WI38 (cell line): ENCODE results near the gene GTF2IRD1.

Experiments used
- H3K4me3 ChIP-seq: 2 replicates; pipeline ENCODE4 v1.5.1; 2011; ENCODE audit warnings: low read depth, mild to moderate bottlenecking, control low read depth, low read length
- TF ChIP-seq, protein P1 (sequence below): IDR thresholded peaks from 2 replicates; pipeline ENCODE4 v1.5.1; 2012; ENCODE audit warnings: low read depth, mild to moderate bottlenecking, control low read depth, low read length

GTF2IRD1 gene

DNA sequence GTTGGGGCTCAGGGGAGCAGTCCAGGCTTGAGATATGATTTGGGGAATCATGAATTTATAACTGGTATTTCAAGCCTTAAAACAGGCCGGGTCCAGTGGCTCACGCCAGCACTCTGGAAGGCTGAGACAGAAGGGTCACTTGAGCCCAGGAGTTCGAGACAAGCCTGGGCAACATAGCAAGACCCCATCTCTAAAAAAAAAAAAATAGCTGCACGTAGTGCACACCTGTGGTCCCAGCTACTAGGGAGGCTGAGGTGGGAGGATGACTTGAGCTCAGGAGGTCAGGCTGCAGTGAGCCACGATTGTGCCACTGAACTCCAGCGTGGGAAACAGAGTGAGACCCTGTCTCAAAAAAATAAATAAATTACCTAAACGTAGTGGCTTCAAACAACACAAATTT is 122.1 kb downstream of the GTF2IRD1 start:
- no peak overlapping the region for H3K4me3 ChIP-seq
- TF ChIP-seq, protein P1, sequence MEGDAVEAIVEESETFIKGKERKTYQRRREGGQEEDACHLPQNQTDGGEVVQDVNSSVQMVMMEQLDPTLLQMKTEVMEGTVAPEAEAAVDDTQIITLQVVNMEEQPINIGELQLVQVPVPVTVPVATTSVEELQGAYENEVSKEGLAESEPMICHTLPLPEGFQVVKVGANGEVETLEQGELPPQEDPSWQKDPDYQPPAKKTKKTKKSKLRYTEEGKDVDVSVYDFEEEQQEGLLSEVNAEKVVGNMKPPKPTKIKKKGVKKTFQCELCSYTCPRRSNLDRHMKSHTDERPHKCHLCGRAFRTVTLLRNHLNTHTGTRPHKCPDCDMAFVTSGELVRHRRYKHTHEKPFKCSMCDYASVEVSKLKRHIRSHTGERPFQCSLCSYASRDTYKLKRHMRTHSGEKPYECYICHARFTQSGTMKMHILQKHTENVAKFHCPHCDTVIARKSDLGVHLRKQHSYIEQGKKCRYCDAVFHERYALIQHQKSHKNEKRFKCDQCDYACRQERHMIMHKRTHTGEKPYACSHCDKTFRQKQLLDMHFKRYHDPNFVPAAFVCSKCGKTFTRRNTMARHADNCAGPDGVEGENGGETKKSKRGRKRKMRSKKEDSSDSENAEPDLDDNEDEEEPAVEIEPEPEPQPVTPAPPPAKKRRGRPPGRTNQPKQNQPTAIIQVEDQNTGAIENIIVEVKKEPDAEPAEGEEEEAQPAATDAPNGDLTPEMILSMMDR = no peak

DNA sequence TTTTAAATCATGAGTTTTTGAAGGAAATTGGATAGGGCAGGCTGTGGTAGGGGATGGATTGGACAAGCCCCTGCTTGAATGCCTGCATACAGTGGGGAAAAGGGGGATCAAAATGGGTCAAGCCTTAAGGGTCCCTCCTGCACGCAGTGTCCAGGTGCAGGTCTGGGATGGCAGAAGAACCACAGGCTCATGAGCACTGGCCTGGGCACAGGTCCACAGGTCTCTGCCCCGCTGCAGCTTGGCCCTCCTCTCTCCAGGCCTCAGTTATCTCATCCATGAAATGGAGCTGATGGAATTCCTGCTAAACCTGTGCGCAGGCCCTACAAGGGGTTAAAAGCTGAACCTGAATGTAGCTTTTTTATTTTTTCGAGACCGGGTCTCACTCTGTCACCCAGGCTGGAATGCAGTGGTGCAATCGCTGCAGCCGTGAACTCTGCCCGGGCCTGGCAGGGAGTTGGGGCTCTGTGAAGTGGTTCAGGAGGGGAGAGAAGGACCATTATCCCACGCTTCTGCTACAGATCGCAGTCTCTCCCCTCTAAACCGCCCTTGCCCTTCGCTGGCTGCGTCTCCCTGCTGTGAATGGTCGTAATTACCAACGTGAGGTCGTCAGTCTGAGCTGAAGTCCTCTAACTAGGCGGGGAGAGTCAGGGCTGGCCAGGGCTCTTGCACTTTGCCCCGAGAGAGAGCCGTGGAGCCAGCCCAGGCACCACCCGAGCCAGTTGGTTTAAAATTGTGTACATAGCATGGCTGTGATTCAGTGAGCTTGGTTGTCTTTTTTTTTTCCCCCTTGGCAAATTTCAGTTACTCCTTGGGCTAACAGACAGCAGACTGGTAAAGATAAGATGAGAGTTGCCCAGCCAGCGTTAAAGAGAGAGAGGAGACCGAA is 126.3 kb downstream of the GTF2IRD1 start:
- TF ChIP-seq, protein P1 = no peak
- no peak overlapping the region for H3K4me3 ChIP-seq

DNA sequence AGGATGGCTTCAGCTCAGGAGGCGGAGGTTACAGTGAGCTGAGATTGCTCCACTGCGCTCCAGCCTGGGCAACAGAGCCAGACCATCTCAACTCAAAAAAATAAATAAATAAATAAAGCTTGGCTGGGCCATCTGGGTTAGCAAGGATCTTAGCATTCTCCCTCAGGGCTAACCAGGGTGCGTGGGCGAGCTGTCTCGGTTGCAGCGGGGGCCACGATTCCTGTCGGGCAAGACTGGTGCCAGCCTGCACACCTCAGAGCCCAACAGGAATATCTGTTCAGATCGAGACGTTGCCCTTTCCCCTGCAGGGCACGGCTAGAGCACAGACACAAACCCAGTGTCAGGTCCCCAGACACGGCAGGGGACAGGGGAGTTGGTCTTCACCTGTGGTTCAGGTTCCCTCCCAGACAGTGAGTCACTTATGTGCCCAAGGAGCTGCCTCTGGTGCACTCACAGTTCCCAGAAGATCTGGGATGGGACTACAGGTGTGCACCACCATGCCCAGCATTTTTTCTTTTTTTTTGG is 128.3 kb downstream of the GTF2IRD1 start:
- TF ChIP-seq, protein P1 = no peak
- no peak overlapping the region for H3K4me3 ChIP-seq

DNA sequence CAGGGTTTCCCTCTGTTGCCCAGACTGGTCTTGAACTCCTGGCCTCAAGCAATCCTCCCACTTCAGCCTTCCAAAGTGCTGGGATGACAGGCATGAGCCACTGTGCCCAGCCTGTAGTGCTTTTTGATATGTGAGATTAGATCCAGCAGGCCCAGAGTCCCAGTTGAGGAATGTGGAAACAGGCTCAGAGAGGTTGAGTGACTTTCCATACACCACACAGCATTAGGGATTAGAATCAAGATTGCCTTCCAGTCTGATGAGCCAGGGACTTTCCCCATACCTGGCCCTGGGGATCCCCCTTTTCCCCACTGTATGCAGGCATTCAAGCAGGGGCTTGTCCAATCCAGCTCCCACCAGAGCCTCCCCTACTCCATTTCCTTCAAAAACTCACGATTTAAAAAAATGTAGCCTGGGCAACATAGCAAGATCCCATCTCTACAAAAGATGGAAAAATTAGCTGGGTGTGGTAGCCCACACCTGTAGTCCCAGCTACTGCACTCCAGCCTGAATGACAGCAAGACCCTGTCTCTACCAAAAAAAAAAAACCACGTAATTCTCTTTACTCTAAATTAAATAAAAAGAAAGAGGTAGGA is 128.8 kb downstream of the GTF2IRD1 start:
- TF ChIP-seq, protein P1 = no peak
- H3K4me3 ChIP-seq = no peak overlapping the region

DNA sequence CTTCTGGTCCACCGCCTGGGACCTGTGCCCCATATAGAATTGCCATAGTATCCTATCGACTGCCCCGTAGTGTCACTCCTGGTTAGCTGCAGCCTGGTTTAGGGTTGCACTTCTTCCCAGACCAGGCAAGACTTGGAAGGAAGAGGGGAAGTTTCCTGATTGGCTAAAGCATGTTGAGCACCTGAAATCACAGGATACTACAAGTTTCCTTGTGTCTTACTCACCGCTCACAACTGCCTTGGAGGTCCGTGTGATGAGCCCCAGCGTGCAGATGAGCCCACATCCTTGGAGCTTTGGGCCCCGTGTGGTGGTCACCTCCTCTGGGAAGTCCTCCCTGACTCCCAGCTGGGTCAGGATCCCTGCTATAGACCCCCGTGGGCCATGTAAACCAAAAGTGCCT is 129.9 kb downstream of the GTF2IRD1 start:
- H3K4me3 ChIP-seq = no peak overlapping the region
- TF ChIP-seq, protein P1 = no peak

DNA sequence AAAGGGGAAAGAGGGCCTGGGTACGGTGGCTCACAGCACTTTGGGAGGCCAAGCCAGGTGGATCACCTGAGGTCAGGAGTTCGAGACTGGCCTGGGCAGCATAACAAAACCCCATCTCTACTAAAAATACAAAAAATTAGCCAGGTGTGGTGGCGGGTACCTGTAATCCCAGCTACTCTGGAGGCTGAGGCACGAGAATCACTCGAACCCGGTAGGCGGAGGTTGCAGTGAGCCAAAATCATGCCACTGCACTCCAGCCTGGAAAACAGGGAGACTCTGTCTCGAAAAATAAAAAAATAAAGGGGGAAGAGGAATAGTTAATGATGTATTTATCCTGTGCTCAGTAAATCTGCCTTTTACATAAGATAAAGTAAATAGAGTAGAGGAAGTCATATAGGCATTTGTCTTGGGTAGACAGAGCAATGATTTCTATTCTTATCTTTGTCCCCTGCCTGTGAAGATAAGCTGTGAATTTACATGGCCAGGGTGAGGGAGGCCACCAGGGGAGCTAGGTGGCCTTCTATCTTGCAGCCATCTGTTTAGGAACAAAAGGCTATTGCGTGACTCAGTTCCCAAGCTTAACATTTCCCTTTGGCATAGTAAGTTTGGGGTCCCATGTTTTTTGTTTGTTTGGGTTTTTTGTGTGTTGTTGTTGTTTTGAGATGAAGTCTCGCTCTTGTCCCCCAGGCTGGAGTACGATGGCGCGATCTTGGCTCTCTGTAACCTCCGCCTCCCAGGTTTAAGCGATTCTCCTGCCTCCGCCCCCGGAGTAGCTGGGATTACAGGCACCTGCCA is 130.7 kb downstream of the GTF2IRD1 start:
- TF ChIP-seq, protein P1 = no peak
- no peak overlapping the region for H3K4me3 ChIP-seq
